Neural cell (in vitro differentiated cells): Measurements from ENCODE around the gene SMARCA4. TPM values are rescaled to one million over a fixed set of nuclear protein-coding genes. Genes with fewer than 3 reads are reported as not detected.

Experiments used
- H2AFZ ChIP-seq: fragments of 200-600, 300-800 bp; sonication (generic), shearing (Covaris generic); 2 replicates; pipeline ENCODE4 v1.6.0; 2014; ENCODE audit warnings: low read depth, mild to moderate bottlenecking, antibody characterized with exemption, low read length, moderate library complexity
- H3F3A ChIP-seq: fragments of 200-600 bp; shearing (Covaris generic); 2 replicates; pipeline ENCODE4 v1.6.1; 2016; ENCODE audit warnings: mild to moderate bottlenecking, moderate library complexity, mixed read lengths, antibody characterized with exemption, low read length; ENCODE audit not compliant: insufficient read depth, poor library complexity, severe bottlenecking
- H3K27ac ChIP-seq: fragments of 200-600, 300-800 bp; sonication (generic), shearing (Covaris generic); 2 replicates; pipeline ENCODE4 v1.5.1; 2014; ENCODE audit warnings: mild to moderate bottlenecking, low read length, moderate library complexity
- H3K27me3 ChIP-seq: fragments of 300-800, 200-600 bp; sonication (generic), shearing (Covaris generic); 2 replicates; pipeline ENCODE4 v1.6.0; 2014; ENCODE audit warnings: mild to moderate bottlenecking, low read depth, low read length, moderate library complexity; ENCODE audit not compliant: insufficient read depth
- H3K36me3 ChIP-seq: fragments of 300-800, 200-600 bp; sonication (generic), shearing (Covaris generic); 2 replicates; pipeline ENCODE4 v1.5.1; 2014; ENCODE audit warnings: mild to moderate bottlenecking, antibody characterized with exemption, low read length, moderate library complexity; ENCODE audit not compliant: insufficient read depth
- H3K4me2 ChIP-seq: fragments of 300-800, 200-600 bp; sonication (generic), shearing (Covaris generic); 2 replicates; pipeline ENCODE4 v1.6.0; 2014; ENCODE audit warnings: mild to moderate bottlenecking, low read length
- H3K4me3 ChIP-seq: fragments of 300-800, 200-600 bp; sonication (generic), shearing (Covaris generic); 2 replicates; pipeline ENCODE4 v1.5.1; 2014; ENCODE audit warnings: mild to moderate bottlenecking, low read length, moderate library complexity
- H3K79me2 ChIP-seq: fragments of 200-600 bp; shearing (Covaris generic); replicated peaks from 2 replicates; pipeline ENCODE4 v1.6.0; 2014; ENCODE audit warnings: mild to moderate bottlenecking, low read length, moderate library complexity; ENCODE audit not compliant: insufficient read depth
- H3K9ac ChIP-seq: fragments of 300-800, 200-600 bp; sonication (generic), shearing (Covaris generic); 2 replicates; pipeline ENCODE4 v1.6.1; 2016; ENCODE audit warnings: mild to moderate bottlenecking, low read length, mixed read lengths
- H3K9me2 ChIP-seq: fragments of 200-600 bp; shearing (Covaris generic); 2 replicates; pipeline ENCODE4 v1.6.1; 2016; ENCODE audit warnings: mild to moderate bottlenecking, low read length, mixed read lengths; ENCODE audit not compliant: insufficient read depth
- H3K9me3 ChIP-seq: fragments of 200-600, 300-800 bp; sonication (generic), shearing (Covaris generic); 2 replicates; pipeline ENCODE4 v1.6.1; 2016; ENCODE audit warnings: mild to moderate bottlenecking, mixed run types, low read length, moderate library complexity, mixed read lengths
- H4K20me1 ChIP-seq: fragments of 200-600 bp; shearing (Covaris generic); 2 replicates; pipeline ENCODE4 v1.6.1; 2016; ENCODE audit warnings: mild to moderate bottlenecking, mixed run types; ENCODE audit not compliant: insufficient read depth
- EP300 ChIP-seq: fragments of 450-650 bp; conservative IDR thresholded peaks from 2 replicates; pipeline ENCODE4 v1.6.1; 2014; ENCODE audit warnings: antibody characterized with exemption, mild to moderate bottlenecking, moderate library complexity; ENCODE audit not compliant: poor library complexity, severe bottlenecking
- EZH2 ChIP-seq: fragments of 200-600, 300-800 bp; shearing (Covaris generic), sonication (generic); IDR thresholded peaks from 2 replicates; pipeline ENCODE4 v1.6.1; 2014; ENCODE audit warnings: antibody characterized with exemption, low read length, borderline replicate concordance, mild to moderate bottlenecking; ENCODE audit not compliant: insufficient read depth, poor library complexity, severe bottlenecking
- MXI1 ChIP-seq: fragments of 450-650 bp; conservative IDR thresholded peaks from 2 replicates; pipeline ENCODE4 v1.6.1; 2014; ENCODE audit warnings: antibody characterized with exemption, mild to moderate bottlenecking; ENCODE audit not compliant: poor library complexity, severe bottlenecking
- POLR2AphosphoS5 ChIP-seq: IDR thresholded peaks from 2 replicates; pipeline ENCODE4 v1.6.1; 2012
- RAD21 ChIP-seq: fragments of 450-650 bp; conservative IDR thresholded peaks from 2 replicates; pipeline ENCODE4 v1.6.1; 2014; ENCODE audit warnings: antibody characterized with exemption, mild to moderate bottlenecking, moderate library complexity
- SMC3 ChIP-seq: fragments of 450-650 bp; conservative IDR thresholded peaks from 2 replicates; pipeline ENCODE4 v1.6.1; 2014; ENCODE audit warnings: antibody characterized with exemption, mild to moderate bottlenecking, moderate library complexity; ENCODE audit not compliant: poor library complexity
- TAF1 ChIP-seq: IDR thresholded peaks from 2 replicates; pipeline ENCODE4 v1.6.1; 2012; ENCODE audit warnings: low read depth
- polyA plus RNA-seq: library from polyadenylated mRNA; depleted of rRNA; stranded (reverse); fragments of >200 nt; gene quantifications from 2 replicates; pipeline ENCODE4 v1.2.3, GENCODE V29; 2014
- TF ChIP-seq, protein P1 (sequence below): IDR thresholded peaks from 2 replicates; pipeline ENCODE4 v1.6.1; 2012; ENCODE audit warnings: borderline replicate concordance
- TF ChIP-seq, protein P2 (sequence below): fragments of 450-650 bp; IDR thresholded peaks from 2 replicates; pipeline ENCODE4 v1.5.1; 2014; ENCODE audit warnings: antibody characterized with exemption, mild to moderate bottlenecking, moderate library complexity; ENCODE audit not compliant: poor library complexity, severe bottlenecking

Gene SMARCA4
- polyA plus RNA-seq, 1 donor from 2014 or later: 97.3 TPM

DNA sequence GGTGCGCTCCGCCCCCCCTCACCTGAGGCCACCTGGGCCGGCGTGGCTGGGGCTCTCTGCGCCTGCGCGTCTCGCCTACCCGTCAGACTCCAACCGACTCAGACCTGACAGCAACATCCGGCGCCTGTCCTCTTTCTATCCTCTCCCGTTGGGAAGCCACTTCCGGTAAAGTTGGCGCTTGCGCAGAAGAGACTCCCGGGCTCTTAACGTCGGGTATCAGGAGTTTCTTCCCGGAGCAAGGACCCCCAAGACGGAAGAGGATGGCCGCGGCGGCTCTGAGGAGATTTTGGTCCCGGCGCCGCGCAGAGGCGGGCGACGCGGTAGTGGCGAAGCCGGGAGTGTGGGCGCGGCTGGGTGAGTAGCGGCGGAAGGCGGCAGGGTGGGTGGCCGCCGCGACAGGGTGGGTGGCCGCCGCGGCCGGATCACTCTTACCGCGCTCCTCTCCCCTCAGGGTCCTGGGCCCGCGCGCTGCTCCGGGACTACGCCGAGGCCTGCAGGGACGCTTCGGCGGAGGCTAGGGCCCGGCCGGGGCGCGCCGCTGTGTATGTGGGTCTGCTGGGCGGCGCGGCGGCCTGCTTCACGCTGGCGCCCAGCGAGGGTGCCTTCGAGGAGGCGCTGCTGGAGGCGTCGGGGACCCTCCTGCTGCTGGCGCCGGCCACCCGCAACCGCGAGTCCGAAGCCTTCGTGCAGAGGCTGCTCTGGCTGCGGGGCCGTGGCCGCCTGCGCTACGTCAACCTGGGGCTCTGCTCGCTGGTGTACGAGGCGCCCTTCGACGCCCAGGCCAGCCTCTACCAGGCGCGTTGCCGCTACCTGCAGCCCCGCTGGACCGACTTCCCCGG is 32.0 kb upstream of the SMARCA4 start, which contains the start of the genes TIMM29 and YIPF2:
Gene TIMM29 (plus strand): TSS at position 249 of the 839 bp plus-strand sequence. CDS start 12 bp downstream, at position 261.
Gene YIPF2 (minus strand): TSS at position 77 of the 839 bp plus-strand sequence. CDS start 229 bp downstream, outside the sequence.
- Histone ChIP-seq H2AFZ (peak within 1 kb of the TSS; percentile 27), H3F3A (no peaks in the 10 kb centered on the region), H3K36me3 (no peaks in the 10 kb centered on the region), H3K4me3 (peak within 1 kb of the TSS; percentile 98), H3K9ac (peak within 1 kb of the TSS; percentile 84), H3K79me2 (peaks cover 23% of the 10 kb centered on the region), H3K27me3 (no peaks in the 10 kb centered on the region), H3K9me2 (no peaks in the 10 kb centered on the region), H3K9me3 (no peaks in the 10 kb centered on the region), H3K27ac (peak within 1 kb of the TSS; percentile 64), H4K20me1 (no peaks in the 10 kb centered on the region), H3K4me2 (peak within 1 kb of the TSS; percentile 85)
- TF ChIP-seq RAD21 (no peak), TAF1 (peak; percentile 89), SMC3 (peak; percentile 49), MXI1 (peak; percentile 79), POLR2AphosphoS5 (peak; percentile 82), EP300 (peak; percentile 65), EZH2 (no peak)
- TF ChIP-seq, protein P1, sequence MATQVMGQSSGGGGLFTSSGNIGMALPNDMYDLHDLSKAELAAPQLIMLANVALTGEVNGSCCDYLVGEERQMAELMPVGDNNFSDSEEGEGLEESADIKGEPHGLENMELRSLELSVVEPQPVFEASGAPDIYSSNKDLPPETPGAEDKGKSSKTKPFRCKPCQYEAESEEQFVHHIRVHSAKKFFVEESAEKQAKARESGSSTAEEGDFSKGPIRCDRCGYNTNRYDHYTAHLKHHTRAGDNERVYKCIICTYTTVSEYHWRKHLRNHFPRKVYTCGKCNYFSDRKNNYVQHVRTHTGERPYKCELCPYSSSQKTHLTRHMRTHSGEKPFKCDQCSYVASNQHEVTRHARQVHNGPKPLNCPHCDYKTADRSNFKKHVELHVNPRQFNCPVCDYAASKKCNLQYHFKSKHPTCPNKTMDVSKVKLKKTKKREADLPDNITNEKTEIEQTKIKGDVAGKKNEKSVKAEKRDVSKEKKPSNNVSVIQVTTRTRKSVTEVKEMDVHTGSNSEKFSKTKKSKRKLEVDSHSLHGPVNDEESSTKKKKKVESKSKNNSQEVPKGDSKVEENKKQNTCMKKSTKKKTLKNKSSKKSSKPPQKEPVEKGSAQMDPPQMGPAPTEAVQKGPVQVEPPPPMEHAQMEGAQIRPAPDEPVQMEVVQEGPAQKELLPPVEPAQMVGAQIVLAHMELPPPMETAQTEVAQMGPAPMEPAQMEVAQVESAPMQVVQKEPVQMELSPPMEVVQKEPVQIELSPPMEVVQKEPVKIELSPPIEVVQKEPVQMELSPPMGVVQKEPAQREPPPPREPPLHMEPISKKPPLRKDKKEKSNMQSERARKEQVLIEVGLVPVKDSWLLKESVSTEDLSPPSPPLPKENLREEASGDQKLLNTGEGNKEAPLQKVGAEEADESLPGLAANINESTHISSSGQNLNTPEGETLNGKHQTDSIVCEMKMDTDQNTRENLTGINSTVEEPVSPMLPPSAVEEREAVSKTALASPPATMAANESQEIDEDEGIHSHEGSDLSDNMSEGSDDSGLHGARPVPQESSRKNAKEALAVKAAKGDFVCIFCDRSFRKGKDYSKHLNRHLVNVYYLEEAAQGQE: peak; percentile 70
- TF ChIP-seq, protein P2, sequence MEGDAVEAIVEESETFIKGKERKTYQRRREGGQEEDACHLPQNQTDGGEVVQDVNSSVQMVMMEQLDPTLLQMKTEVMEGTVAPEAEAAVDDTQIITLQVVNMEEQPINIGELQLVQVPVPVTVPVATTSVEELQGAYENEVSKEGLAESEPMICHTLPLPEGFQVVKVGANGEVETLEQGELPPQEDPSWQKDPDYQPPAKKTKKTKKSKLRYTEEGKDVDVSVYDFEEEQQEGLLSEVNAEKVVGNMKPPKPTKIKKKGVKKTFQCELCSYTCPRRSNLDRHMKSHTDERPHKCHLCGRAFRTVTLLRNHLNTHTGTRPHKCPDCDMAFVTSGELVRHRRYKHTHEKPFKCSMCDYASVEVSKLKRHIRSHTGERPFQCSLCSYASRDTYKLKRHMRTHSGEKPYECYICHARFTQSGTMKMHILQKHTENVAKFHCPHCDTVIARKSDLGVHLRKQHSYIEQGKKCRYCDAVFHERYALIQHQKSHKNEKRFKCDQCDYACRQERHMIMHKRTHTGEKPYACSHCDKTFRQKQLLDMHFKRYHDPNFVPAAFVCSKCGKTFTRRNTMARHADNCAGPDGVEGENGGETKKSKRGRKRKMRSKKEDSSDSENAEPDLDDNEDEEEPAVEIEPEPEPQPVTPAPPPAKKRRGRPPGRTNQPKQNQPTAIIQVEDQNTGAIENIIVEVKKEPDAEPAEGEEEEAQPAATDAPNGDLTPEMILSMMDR: peak; percentile 38

DNA sequence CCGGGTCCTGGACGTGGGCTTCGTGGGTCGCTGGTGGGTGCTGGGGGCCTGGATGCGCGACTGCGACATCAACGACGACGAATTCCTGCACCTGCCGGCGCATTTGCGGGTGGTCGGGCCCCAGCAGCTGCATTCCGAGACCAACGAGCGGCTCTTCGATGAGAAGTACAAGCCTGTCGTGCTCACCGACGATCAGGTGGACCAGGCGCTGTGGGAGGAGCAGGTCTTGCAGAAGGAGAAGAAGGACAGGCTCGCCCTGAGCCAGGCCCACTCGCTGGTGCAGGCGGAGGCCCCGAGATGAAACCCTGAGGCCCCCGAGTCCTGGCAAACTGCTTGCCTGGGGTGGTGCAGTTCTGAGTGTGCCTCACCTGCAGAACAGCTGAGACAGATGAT is 31.4 kb upstream of the SMARCA4 start:
- peak overlapping the region; percentile 64 for H3K27ac ChIP-seq
- H2AFZ ChIP-seq: no peak overlapping the region
- TF ChIP-seq POLR2AphosphoS5 (no peak), TAF1 (no peak), SMC3 (no peak), EP300 (no peak), EZH2 (no peak), RAD21 (no peak), MXI1 (no peak)
- TF ChIP-seq, protein P1: no peak
- TF ChIP-seq, protein P2: no peak
- no peaks in the 10 kb centered on the region for H3F3A ChIP-seq
- H3K79me2 ChIP-seq: peaks cover 23% of the 10 kb centered on the region
- no peaks in the 10 kb centered on the region for H3K36me3 ChIP-seq
- peak overlapping the region; percentile 72 for H3K4me2 ChIP-seq
- no peaks in the 10 kb centered on the region for H4K20me1 ChIP-seq
- peak overlapping the region; percentile 84 for H3K9ac ChIP-seq
- no peaks in the 10 kb centered on the region for H3K9me3 ChIP-seq
- H3K4me3 ChIP-seq: peak overlapping the region; percentile 98
- no peaks in the 10 kb centered on the region for H3K9me2 ChIP-seq
- H3K27me3 ChIP-seq: no peaks in the 10 kb centered on the region
